Glutamatergic neuron (in vitro differentiated cells): ENCODE data around the gene ZFHX3. TPM values are rescaled to one million over a fixed set of nuclear protein-coding genes. Genes with fewer than 3 reads are reported as not detected.

Experiments
- DNase-seq: peaks from one replicate; pipeline ENCODE4 v3.0.0; 2022
- H3K27ac Mint-ChIP-seq: one replicate; pipeline ENCODE4 v1.8.0; 2020; ENCODE audit warnings: mild to moderate bottlenecking, mixed read lengths, inconsistent platforms; ENCODE audit not compliant: unreplicated experiment
- H3K27me3 Mint-ChIP-seq: one replicate; pipeline ENCODE4 v1.8.0; 2020; ENCODE audit warnings: mild to moderate bottlenecking, moderate library complexity, mixed read lengths, inconsistent platforms; ENCODE audit not compliant: unreplicated experiment
- H3K36me3 Mint-ChIP-seq: one replicate; pipeline ENCODE4 v1.8.0; 2020; ENCODE audit warnings: mild to moderate bottlenecking, mixed read lengths, inconsistent platforms; ENCODE audit not compliant: unreplicated experiment
- H3K4me1 Mint-ChIP-seq: one replicate; pipeline ENCODE4 v1.8.0; 2020; ENCODE audit warnings: mild to moderate bottlenecking, low read depth, mixed read lengths, inconsistent platforms; ENCODE audit not compliant: unreplicated experiment
- H3K4me3 Mint-ChIP-seq: one replicate; pipeline ENCODE4 v1.8.0; 2020; ENCODE audit warnings: mild to moderate bottlenecking, mixed read lengths, inconsistent platforms; ENCODE audit not compliant: unreplicated experiment
- H3K9me3 Mint-ChIP-seq: one replicate; pipeline ENCODE4 v1.8.0; 2020; ENCODE audit warnings: mild to moderate bottlenecking, moderate library complexity, mixed read lengths, inconsistent platforms; ENCODE audit not compliant: unreplicated experiment
- total RNA-seq: library from RNA; stranded (reverse); fragmentation: NEBNext Ultra II Directional; extraction: Animal tissue kit (Norgen Biotek cat#: 25700); gene quantifications from one replicate; pipeline ENCODE4 v1.2.1, GENCODE V29; 2021; ENCODE audit not compliant: unreplicated experiment
- TF ChIP-seq, protein P1 (sequence below): fragments of 200-600 bp; sonication (generic); IDR thresholded peaks from one replicate; pipeline ENCODE4 v1.5.0; 2021; ENCODE audit not compliant: partially characterized antibody, unreplicated experiment

ZFHX3 gene
- total RNA-seq, 1 donor from 2014 or later = 6.8 TPM

DNA sequence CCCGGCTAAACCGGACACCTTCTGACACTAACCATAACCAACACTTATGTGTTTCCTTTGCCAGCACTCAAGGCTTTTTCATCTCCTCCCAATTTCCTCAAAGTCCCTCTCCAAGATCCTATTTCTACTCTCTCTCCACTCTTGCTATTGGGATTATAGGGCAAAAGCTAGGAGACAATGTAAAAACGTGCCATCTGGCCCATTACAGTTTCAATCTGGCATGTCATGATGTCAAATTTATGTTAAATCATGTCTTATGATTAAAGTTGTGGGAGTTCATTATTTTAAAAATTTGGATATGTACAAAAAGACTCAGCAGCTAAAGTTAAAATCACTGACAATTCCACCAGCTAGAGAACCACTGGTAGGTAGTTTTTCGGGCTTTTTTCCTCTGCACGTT, 77.3 kb downstream of the ZFHX3 start:
- TF ChIP-seq, protein P1, sequence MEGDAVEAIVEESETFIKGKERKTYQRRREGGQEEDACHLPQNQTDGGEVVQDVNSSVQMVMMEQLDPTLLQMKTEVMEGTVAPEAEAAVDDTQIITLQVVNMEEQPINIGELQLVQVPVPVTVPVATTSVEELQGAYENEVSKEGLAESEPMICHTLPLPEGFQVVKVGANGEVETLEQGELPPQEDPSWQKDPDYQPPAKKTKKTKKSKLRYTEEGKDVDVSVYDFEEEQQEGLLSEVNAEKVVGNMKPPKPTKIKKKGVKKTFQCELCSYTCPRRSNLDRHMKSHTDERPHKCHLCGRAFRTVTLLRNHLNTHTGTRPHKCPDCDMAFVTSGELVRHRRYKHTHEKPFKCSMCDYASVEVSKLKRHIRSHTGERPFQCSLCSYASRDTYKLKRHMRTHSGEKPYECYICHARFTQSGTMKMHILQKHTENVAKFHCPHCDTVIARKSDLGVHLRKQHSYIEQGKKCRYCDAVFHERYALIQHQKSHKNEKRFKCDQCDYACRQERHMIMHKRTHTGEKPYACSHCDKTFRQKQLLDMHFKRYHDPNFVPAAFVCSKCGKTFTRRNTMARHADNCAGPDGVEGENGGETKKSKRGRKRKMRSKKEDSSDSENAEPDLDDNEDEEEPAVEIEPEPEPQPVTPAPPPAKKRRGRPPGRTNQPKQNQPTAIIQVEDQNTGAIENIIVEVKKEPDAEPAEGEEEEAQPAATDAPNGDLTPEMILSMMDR = no peak
- H3K4me1 Mint-ChIP-seq = peaks cover 5% of the 10 kb centered on the region
- H3K9me3 Mint-ChIP-seq = no peaks in the 10 kb centered on the region
- H3K27ac Mint-ChIP-seq = no peak overlapping the region
- H3K4me3 Mint-ChIP-seq = no peak overlapping the region
- H3K36me3 Mint-ChIP-seq = peaks cover 7% of the 10 kb centered on the region
- DNase-seq = no peak
- H3K27me3 Mint-ChIP-seq = no peaks in the 10 kb centered on the region

DNA sequence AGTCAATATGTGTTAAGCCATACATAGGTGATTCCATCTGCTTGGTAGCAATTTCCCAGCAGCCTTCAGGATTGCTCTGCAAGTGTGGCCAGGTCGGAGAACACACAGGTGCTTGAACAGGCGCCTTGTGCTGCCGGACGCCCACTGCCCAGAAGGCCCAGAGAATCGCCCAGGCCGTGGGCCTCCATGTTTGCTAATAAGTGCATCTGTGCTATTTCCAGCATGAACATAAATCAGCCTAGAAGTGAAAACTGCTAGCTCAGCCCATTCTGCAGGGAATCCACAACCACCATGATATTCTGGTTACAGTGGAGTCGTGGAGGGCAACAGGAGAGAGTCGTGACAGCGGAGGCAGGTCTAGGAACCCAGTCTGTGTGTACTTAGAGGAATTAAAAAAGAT, 78.1 kb downstream of the ZFHX3 start:
- no peak overlapping the region for H3K27ac Mint-ChIP-seq
- H3K4me3 Mint-ChIP-seq = no peak overlapping the region

DNA sequence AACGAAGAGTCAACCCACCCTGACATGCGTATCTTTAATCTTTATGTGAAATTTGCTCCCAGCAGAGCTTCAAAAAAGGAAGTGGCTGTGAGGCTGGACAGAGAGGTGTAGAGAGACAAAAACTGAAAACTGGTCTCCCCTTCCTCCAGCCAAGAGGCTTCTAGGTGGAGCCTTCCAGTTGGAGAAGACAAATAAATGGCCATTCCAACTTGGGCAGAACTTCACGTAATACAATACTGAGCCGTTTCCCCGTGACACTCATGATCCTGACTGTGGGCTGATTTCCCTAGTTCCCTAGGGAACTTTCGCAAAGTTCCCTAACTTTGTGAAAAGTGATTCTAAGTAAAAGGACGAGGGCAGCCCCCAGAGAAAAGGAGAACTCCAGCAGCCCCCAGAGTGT, 78.8 kb downstream of the ZFHX3 start:
- no peak overlapping the region for H3K27ac Mint-ChIP-seq
- H3K36me3 Mint-ChIP-seq = peaks cover 7% of the 10 kb centered on the region

More for the DNA sequence above, 78.1 kb downstream of the ZFHX3 start:
- TF ChIP-seq, protein P1 = no peak
- Mint-ChIP-seq H3K4me1 (peaks cover 5% of the 10 kb centered on the region), H3K36me3 (peaks cover 7% of the 10 kb centered on the region), H3K27me3 (no peaks in the 10 kb centered on the region), H3K9me3 (no peaks in the 10 kb centered on the region)
- DNase-seq = no peak

DNA sequence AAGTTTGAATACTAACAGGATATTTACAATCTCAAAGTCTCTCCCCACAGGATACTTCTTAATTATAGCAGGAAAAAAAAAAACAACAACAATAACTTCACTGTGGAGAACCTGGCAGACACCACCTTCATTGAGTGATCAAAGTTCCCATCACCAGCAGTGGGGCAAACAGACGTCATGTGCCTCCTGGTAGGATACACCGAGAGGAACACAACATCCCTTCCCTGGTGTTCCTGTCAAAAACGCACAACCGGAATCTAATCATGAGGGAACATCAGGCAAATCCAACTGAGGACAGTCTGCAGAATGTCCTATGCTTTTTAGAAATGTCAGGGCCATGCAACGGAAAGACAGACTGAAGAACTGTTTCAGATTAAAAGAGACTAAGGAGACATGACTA, 80.0 kb downstream of the ZFHX3 start:
- Mint-ChIP-seq H3K27ac (no peak overlapping the region), H3K36me3 (peaks cover 2% of the 10 kb centered on the region), H3K9me3 (no peaks in the 10 kb centered on the region), H3K4me3 (no peak overlapping the region), H3K27me3 (no peaks in the 10 kb centered on the region), H3K4me1 (peaks cover 18% of the 10 kb centered on the region)
- TF ChIP-seq, protein P1 = no peak
- no peak for DNase-seq

More for the DNA sequence above, 78.8 kb downstream of the ZFHX3 start:
- Mint-ChIP-seq H3K9me3 (no peaks in the 10 kb centered on the region), H3K4me1 (peaks cover 6% of the 10 kb centered on the region), H3K27me3 (no peaks in the 10 kb centered on the region), H3K4me3 (no peak overlapping the region)
- TF ChIP-seq, protein P1 = no peak
- no peak for DNase-seq

DNA sequence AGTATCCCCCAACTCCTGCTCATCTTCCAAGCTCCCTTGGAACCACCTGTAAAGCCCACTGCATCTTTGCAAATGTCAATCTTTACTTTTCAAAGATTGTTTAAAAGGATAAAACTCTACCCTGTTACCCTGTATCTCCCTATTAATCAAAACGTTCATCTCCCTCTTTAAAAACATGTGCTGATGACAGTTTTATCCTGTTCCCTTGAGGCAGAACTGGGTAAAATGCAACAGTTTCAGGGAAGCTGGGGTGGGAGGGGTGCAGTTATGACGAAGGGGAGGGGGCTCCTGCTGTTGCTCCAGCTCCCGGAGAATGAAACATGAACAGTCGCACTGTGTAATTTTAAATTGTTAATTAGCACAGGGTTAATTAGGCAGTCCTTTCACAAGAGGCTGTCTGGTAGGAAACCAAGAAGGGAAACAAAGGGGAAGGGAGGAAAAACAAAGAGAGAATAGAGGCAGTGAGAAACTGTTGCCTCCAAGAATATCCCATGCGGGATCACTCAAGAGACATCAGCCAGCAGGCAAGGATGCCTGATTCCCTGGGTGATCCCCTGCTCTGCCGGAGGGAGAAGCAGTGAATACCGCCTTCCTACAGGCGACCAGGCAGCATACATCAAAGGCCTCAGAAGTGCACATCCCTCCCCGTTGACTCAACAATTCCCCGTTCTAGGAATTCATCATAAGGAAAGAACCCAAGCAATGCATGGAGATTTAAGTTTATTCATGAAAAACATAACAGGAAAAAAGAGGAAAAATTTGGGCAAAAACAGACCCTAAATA, 84.2 kb downstream of the ZFHX3 start:
- TF ChIP-seq, protein P1 = no peak
- Mint-ChIP-seq H3K4me1 (peaks cover 31% of the 10 kb centered on the region), H3K4me3 (peak overlapping the region; percentile 8), H3K27ac (no peak overlapping the region), H3K36me3 (no peaks in the 10 kb centered on the region), H3K27me3 (peaks cover 6% of the 10 kb centered on the region), H3K9me3 (peaks cover 9% of the 10 kb centered on the region)
- no peak for DNase-seq
